Gastroesophageal sphincter (tissue), 4 donors: ENCODE measurements around the gene TNFRSF11A. TPM values are rescaled to one million over a fixed set of nuclear protein-coding genes. Genes with fewer than 3 reads are reported as not detected.

Experiments used
- ATAC-seq: fragments of 150-250 bp; one replicate; pipeline ENCODE4 v1.9.1; 2016; ENCODE audit warnings: mild to moderate bottlenecking, moderate library complexity
- H3K27ac ChIP-seq, 4 donors: fragments of 200-600 bp; sonication (generic) in 3 of 4; 1 replicate in 3 of 4; 2 replicates in 1 of 4; pipeline ENCODE4 v1.5.1; 2016 to 2019
- H3K27me3 ChIP-seq: fragments of 200-600 bp; sonication (generic); one replicate; pipeline ENCODE4 v1.5.1; 2019
- H3K36me3 ChIP-seq, 2 donors: fragments of 200-600 bp; sonication (generic); one replicate each; pipeline ENCODE4 v1.5.1; 2019; ENCODE audit warnings: control low read depth in 1 of 2
- H3K4me1 ChIP-seq, 3 donors: fragments of 200-600 bp; sonication (generic); 1 replicate in 2 of 3; 2 replicates in 1 of 3; pipeline ENCODE4 v1.5.1; 2016 to 2019; ENCODE audit warnings: control low read depth in 2 of 3
- H3K4me3 ChIP-seq, 2 donors: fragments of 200-600 bp; sonication (generic); one replicate each; pipeline ENCODE4 v1.5.1; 2019; ENCODE audit warnings: mild to moderate bottlenecking in 1 of 2, moderate library complexity in 1 of 2
- H3K9me3 ChIP-seq, 3 donors: fragments of 200-600 bp; sonication (generic); one replicate each; pipeline ENCODE4 v1.5.1; 2017 to 2019; ENCODE audit warnings: control low read depth in 2 of 3
- EP300 ChIP-seq: sonication (generic); formaldehyde crosslinking; IDR thresholded peaks from one replicate; pipeline ENCODE4 v1.6.1; 2017; ENCODE audit warnings: antibody characterized with exemption, mild to moderate bottlenecking
- POLR2A ChIP-seq, 2 donors: fragments of 450-650 bp; IDR thresholded peaks; one replicate each; pipeline ENCODE4 v1.6.1; 2017; ENCODE audit warnings: antibody characterized with exemption in 2 of 2, mild to moderate bottlenecking in 2 of 2, moderate library complexity in 1 of 2
- POLR2AphosphoS5 ChIP-seq: sonication (generic); formaldehyde crosslinking; IDR thresholded peaks from one replicate; pipeline ENCODE4 v1.6.1; 2017; ENCODE audit warnings: antibody characterized with exemption
- WGBS, 2 donors: methylation state at CpG; one replicate each; pipeline ENCODE4 v1.1.5; 2018; ENCODE audit warnings: low coverage in 1 of 2; 5-methylcytosine and 5-hydroxymethylcytosine counted together
- total RNA-seq, 4 donors: library from RNA; depleted of rRNA; stranded (reverse); fragments of >200 nt; gene quantifications; one replicate each; pipeline ENCODE4 v1.1.0, GENCODE V29; 2016
- TF ChIP-seq, protein P1 (sequence below), 4 experiments: fragments of 200-600 bp in 2 of 4; fragments of 450-650 bp in 2 of 4; sonication (generic) in 1 of 4; IDR thresholded peaks; one replicate each; pipeline ENCODE4 v1.5.1; 2017 to 2019; ENCODE audit warnings: antibody characterized with exemption in 4 of 4, mild to moderate bottlenecking in 2 of 4, moderate library complexity in 2 of 4

Gene TNFRSF11A
- total RNA-seq, 4 donors from 2014 or later: 0.31 to 7.5 (median 1.4) TPM

GRCh38 chr18:62420513-62421209 is 95.6 kb downstream of the TNFRSF11A start:
- Histone ChIP-seq H3K27me3 (no peaks in the 10 kb centered on the region), H3K4me1 (peaks cover 0 to 10% (median 0%) of the 10 kb centered on the region in 3 donors), H3K36me3 (no peaks in the 10 kb centered on the region), H3K4me3 (peak overlapping the region; percentile 13 to 14), H3K9me3 (no peaks in the 10 kb centered on the region), H3K27ac (peak overlapping the region in 1 of 4 donors; percentile 17)
- no peak for TF ChIP-seq POLR2A (IDR thresholded peaks at IDR 0.05)
- no peak for TF ChIP-seq POLR2AphosphoS5
- TF ChIP-seq, protein P1, sequence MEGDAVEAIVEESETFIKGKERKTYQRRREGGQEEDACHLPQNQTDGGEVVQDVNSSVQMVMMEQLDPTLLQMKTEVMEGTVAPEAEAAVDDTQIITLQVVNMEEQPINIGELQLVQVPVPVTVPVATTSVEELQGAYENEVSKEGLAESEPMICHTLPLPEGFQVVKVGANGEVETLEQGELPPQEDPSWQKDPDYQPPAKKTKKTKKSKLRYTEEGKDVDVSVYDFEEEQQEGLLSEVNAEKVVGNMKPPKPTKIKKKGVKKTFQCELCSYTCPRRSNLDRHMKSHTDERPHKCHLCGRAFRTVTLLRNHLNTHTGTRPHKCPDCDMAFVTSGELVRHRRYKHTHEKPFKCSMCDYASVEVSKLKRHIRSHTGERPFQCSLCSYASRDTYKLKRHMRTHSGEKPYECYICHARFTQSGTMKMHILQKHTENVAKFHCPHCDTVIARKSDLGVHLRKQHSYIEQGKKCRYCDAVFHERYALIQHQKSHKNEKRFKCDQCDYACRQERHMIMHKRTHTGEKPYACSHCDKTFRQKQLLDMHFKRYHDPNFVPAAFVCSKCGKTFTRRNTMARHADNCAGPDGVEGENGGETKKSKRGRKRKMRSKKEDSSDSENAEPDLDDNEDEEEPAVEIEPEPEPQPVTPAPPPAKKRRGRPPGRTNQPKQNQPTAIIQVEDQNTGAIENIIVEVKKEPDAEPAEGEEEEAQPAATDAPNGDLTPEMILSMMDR (IDR thresholded peaks at IDR 0.05): no peak
- no peak for TF ChIP-seq EP300
- 14 to 34% methylated on average over 6 to 8 of the region's 9 CpGs for WGBS, 2 donors
- ATAC-seq: peak; percentile 51

DNA sequence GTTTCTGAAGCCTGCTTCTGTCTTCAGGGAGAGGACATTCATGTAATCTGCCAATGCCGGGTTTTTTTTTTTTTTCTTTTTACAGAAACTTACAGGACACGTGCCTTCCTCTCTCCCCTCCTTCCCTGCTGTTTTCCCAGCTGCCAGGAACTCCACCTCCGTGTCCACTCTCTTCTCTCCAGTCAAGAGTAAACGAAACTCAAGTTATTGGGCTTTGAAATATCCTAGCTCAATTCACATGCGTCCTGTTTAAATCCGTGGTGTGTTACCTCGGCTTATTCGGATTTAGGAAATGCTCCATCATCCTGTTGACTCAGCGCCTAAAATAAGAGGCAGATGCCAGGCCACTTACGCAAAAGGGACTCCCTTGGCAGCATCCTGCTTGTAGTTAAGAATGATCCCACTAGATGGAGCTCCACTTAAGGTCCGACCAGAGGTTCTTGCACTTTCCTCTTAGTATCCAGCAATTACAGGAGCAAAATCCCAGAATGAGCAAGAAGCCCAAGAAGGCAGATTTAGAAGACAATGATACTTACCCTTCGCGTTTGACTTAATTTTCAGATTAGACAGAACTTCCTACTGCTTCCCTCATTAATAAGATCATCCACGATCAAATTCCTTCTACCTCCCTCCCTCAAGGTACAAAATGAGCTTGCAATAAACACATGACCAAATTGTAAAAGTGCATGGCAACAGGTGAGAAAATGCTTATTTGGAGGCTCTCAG is 100.5 kb downstream of the TNFRSF11A start:
- 3 to 4% methylated on average over 12 to 14 of the region's 14 CpGs for WGBS, 2 donors
- peak; percentile 95 for ATAC-seq
- H3K9me3 ChIP-seq: no peaks in the 10 kb centered on the region
- TF ChIP-seq POLR2A (IDR thresholded peaks at IDR 0.05) (no peak), EP300 (no peak), POLR2AphosphoS5 (peak; percentile 96)
- TF ChIP-seq, protein P1 (IDR thresholded peaks at IDR 0.05): peak; percentile 77 to 94 (median 90)
- no peaks in the 10 kb centered on the region for H3K36me3 ChIP-seq
- H3K27me3 ChIP-seq: no peaks in the 10 kb centered on the region
- peak overlapping the region; percentile 71 to 93 (median 84) for H3K27ac ChIP-seq
- H3K4me1 ChIP-seq: peaks cover 0 to 19% (median 4%) of the 10 kb centered on the region in 3 donors
- H3K4me3 ChIP-seq: peak overlapping the region; percentile 37 to 45

- H3K4me1 ChIP-seq: peaks cover 0 to 19% (median 4%) of the 10 kb centered on the region in 3 donors
- H3K27me3 ChIP-seq: no peaks in the 10 kb centered on the region
- H3K9me3 ChIP-seq: no peaks in the 10 kb centered on the region
- no peak overlapping the region for H3K4me3 ChIP-seq
- ATAC-seq: no peak
- TF ChIP-seq, protein P1 (IDR thresholded peaks at IDR 0.05): no peak
- no peak for TF ChIP-seq POLR2A (IDR thresholded peaks at IDR 0.05)
- TF ChIP-seq EP300: no peak
- H3K36me3 ChIP-seq: no peaks in the 10 kb centered on the region
- WGBS, 2 donors: 40 to 61% methylated on average over 3 of the region's 3 CpGs
- H3K27ac ChIP-seq: peak overlapping the region in 3 of 4 donors; percentile 28 to 86 (median 81)
Measured at GRCh38 chr18:62426191-62426488, 101.0 kb downstream of the TNFRSF11A start.

GRCh38 chr18:62432176-62432575 is 107.1 kb downstream of the TNFRSF11A start:
- TF ChIP-seq, protein P1 (IDR thresholded peaks at IDR 0.05): no peak
- no peak for TF ChIP-seq POLR2AphosphoS5
- no peak for TF ChIP-seq POLR2A (IDR thresholded peaks at IDR 0.05)
- no peak for TF ChIP-seq EP300
- ATAC-seq: no peak
- 82 to 86% methylated on average over 4 of the region's 4 CpGs for WGBS, 2 donors

GRCh38 chr18:62434798-62435197 is 109.7 kb downstream of the TNFRSF11A start:
- peaks cover 0 to 39% (median 14%) of the 10 kb centered on the region in 3 donors for H3K4me1 ChIP-seq
- WGBS, 2 donors: 37 to 48% methylated on average over 2 to 4 of the region's 4 CpGs
- no peaks in the 10 kb centered on the region for H3K9me3 ChIP-seq
- ATAC-seq: no peak
- H3K27me3 ChIP-seq: no peaks in the 10 kb centered on the region
- no peak overlapping the region for H3K27ac ChIP-seq
- no peak for TF ChIP-seq POLR2AphosphoS5
- no peak overlapping the region for H3K4me3 ChIP-seq
- H3K36me3 ChIP-seq: no peaks in the 10 kb centered on the region

More at GRCh38 chr18:62432176-62432575, 107.1 kb downstream of the TNFRSF11A start:
- H3K27ac ChIP-seq: no peak overlapping the region
- H3K27me3 ChIP-seq: no peaks in the 10 kb centered on the region
- H3K36me3 ChIP-seq: no peaks in the 10 kb centered on the region
- peaks cover 0 to 25% (median 9%) of the 10 kb centered on the region in 3 donors for H3K4me1 ChIP-seq
- no peak overlapping the region for H3K4me3 ChIP-seq
- no peaks in the 10 kb centered on the region for H3K9me3 ChIP-seq
